Stimulated activated CD8-positive, alpha-beta memory T cell treated with anti-CD3 and anti-CD28 coated beads, Interleukin-12 subunit alpha, Interleukin-12 subunit beta, amount 100 ng/mL, for 4 hours (primary cell): ENCODE data around the gene CASKIN1.
A peak's percentile ranks its signal among the peaks of the same experiment; 100 is the strongest.
"Not testable (repeated sequence)": the region's sequence is repeated elsewhere in the genome, so short reads cannot be mapped to it uniquely, and the experiment has no call there.

Source experiments
- DNase-seq: peaks from one replicate; pipeline ENCODE4 v3.0.0-alpha.2; 2020; ENCODE audit warnings: low read depth

CASKIN1 gene

DNA sequence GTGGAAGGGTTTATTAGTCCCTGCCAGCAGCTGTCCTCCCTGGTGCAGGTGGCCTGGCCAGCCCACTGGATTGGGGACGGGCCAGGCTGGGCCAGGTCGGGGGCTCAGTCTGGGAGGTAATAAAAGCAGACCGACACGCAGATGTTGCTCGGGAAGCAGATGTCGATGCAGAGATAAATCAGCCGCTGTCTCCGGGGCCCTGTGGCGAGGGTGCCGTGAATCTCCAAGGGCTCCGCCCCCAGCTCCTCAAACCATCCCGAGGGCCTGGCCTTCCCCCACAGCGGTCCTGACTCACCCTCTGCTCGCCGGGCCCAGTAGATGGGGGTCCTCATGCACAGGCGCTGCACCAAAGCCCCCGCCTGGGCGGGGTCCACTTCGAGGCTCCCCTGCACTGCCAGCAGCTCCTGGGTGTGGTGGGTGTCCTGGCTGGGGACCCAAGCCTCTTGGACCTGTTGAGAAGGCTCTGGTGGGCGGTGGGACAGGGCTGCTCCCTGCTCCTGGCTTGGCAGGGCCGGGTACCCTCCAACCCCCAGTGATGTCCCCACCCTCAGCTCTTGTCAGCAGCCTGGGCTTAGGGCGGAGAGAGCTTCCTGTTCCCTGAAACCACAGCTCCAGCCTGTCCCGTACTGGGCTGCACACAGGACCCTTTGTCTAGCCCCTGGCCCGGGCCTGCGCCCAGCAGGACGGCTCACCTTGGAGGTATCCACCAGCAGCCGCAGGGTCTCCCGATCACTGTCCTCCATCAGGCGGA, 13.0 kb upstream of the CASKIN1 start:
- DNase-seq = no peak

DNA sequence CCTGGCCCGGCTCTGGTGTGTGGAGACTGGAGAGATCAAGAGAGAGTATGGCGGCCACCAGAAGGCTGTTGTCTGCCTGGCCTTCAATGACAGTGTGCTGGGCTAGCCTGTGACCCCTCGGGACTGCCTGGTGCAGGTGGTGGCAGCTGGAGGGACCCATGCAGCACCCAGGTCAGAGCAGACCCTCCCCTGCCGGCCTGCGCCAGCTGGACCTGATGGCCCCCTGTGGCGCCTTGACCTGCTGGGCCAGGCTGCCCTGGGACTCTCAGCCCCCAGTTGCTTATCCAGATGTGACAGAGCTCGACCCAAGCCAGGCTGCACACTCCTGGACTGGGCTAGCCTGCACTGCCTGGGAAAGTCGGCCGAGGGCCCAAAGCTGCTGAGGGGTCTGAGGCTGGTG, 12.4 kb upstream of the CASKIN1 start:
- no peak for DNase-seq

DNA sequence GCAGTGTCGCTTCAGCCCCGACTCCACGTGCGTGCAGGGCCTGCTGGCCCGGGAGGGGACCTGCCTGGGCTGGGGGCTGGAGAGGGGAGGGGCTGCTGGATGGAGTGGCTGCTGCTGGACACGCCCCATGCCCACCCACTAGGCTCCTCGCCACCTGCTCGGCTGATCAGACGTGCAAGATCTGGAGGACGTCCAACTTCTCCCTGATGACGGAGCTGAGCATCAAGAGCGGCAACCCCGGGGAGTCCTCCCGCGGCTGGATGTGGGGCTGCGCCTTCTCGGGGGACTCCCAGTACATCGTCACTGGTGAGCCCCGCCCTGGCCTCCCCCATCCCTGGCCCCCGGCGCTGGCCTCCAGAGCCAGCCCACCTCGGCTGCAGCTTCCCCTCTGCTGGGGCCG, 11.9 kb upstream of the CASKIN1 start:
- no peak for DNase-seq

DNA sequence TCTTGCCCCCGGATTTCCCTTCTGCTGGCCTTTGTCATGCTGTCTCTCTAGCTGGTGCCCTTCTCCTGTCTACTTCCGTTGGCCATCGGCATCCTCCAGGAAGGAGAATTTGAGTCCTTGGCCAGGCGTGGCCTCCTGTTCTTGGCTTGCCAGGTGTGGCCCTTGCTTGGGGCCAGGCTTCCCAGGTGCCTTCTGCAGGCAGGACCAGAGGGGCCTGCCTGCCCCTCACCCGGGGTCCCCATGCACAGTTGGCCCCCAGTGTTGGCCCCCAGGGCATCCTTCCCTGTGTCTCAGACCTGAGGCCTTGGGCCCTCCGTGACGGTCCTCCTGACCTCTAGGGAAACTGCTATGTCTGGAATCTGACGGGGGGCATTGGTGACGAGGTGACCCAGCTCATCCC, 11.5 kb upstream of the CASKIN1 start:
- DNase-seq = no peak

DNA sequence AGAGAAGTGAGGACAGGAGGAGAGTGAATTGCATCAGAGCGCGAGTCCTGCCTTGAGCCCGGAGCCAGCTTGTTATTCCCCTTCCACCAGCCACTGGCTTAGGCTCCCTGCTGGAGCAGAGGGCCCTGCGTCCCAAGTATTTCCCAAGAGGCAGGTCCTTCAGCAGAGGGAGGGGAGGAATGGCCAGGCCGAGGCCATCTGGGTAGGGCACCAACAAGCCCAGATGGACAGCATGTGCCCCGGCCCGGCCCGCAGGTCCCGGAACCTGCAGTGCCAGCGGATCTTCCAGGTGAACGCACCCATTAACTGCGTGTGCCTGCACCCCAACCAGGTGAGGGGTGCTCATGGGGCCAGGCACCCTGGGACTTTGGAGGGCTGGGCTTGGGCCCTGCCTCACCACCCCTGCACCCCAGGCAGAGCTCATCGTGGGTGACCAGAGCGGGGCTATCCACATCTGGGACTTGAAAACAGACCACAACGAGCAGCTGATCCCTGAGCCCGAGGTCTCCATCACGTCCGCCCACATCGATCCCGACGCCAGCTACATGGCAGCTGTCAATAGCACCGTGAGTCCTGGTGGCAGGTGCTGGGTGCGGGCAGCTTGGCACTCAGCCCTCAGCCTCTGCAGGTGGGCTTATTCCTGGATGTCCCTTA, 10.5 kb upstream of the CASKIN1 start:
- DNase-seq = no peak

DNA sequence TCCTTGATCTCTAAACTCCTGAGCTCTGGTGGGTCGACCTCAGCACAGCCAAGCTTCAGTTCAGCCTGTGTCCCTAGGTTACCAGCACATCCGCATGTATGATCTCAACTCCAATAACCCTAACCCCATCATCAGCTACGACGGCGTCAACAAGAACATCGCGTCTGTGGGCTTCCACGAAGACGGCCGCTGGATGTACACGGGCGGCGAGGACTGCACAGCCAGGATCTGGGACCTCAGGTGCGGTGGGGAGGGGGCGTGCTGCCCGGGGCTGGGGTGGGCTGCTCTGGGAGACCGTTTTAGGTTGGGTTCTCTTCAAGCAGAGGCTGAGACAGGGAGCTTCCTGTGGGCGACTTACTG, 10.0 kb upstream of the CASKIN1 start:
- DNase-seq = no peak

DNA sequence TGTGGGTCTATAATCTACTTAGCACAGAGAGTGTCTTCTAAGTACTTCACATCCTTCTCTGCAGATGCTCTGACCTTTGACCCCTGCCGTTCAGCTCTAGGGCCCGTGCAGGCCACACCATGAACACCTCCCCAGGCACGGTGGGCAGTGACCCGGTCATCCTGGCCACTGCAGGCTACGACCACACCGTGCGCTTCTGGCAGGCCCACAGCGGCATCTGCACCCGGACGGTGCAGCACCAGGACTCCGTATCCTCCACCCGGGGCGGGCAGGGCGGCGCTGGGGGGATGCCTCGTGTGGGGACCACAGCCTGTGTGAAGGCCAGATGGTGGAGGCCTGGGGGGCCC, 9.5 kb upstream of the CASKIN1 start:
- no peak for DNase-seq

DNA sequence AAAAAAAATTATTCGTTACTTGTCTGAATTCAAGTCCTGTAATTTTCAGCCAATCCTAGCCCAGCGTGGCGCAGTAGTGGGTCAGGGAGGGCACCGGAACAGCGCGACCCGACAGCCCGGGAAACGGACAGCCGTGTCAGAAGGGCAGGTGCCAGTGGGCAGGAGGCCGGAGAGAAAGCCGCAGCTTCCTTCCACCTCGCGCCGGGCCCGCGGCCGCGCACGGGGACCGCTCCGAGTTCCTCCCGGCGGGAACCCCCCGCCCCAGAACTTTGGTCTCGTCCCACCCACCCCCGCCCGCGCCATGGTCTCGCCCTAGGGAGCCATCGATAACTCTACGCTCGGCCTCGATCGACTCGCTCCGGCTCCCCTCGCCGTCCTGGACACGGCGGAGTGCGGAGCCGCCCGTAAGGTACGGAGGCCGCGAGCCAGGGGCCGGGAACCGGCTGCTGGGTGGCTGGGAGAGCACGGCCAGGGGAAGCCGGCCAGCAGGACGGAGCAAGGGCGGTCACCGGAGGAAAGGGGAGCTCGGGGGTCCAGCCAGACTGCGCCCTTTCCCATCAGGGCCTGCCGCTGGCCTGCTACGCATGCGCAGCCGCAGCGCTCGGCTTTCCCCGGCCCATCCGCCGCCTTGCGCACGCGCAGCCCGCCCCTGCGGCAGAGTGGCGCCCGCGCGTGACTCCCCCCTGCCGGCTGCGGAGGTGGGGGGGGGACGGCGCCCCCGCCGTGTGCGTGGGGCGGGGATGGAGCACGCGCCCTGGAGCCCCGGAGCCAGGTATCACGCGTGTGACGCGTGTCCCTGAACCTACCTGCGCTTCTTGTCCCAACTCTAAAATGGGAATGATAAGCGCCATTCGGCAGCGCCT, 8.9 kb upstream of the CASKIN1 start, which contains the start of gene MLST8:
MLST8 (plus strand) TSS at position 351 of the 863 bp plus-strand sequence. CDS start 632 bp downstream, outside the sequence.
- peak; percentile 91 for DNase-seq

DNA sequence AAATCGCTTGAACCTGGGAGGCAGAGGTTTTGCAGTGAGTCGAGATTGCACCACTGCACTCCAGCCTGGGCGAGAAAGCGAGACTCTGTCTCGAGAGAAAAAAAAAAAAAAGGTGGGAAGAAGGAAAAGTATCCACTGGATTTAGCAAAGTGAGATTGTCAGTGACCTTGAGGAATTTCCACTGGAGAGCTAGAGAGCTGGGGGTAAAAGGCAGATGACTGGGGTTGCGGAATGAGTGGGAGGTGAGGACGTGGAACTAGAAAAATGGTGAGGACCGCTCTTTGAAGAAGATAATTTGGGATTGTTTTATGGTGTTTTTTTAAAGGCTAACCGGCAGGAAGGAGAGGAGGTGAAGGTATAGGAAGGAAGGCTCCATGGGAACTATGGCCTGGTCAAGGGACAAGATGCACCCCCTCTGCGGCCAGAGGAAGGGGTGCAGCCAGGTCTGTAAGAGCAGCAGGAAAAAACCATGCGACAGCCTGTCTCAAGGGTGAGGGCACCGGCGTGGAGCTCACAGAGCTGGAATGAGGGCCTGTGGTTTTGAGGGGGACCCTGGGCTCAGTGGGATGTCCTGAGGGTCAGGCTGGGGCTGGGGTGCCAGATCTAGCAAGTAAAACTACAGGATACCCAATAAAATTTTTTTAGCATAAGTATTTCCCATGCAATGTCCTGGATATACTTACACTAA, 8.2 kb upstream of the CASKIN1 start:
- no peak for DNase-seq

DNA sequence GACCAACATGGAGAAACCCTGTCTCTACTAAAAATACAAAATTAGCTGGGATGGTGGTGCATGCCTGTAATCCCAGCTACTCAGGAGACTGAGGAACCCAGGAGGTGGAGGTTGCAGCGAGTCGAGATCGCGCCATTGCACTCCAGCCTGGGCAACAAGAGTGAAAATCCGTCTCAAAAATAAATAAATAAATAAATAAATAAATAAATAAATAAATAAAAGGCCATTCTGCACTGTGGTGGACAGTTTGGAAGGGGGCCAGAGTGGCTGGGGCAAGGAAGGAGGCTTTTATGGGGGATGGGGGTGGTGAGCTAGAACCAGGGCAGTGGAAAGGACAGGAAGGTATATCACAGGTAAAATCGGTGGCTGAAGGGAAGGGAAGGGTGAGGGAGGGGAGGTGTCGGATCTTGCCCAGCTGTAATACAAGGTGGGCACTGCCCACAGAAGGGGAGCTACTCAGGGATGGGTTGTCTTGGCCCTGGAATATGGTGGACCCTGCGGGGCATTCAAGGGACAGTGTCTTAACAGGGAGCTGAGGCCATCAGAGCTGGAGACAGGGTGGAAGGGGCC, 6.8 kb upstream of the CASKIN1 start:
- not testable (repeated sequence) for DNase-seq

DNA sequence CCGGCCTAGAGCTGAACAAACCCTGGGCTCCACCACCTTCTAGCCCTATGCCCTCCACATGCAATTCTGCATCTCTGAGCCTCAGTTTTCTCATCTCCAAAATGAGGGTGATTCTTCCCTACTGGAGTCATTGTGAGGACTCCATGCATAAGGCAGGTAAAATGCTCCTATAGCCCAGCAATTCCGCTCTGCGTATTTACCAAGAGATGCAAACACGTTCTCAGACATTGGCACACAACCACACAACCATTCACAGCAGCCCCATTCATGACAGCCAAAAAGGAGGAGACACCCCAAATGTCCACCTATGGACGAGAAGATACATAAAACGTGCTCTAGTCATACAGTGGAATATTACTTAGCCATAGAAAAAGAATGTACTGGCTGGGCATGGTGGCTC, 3.9 kb upstream of the CASKIN1 start:
- DNase-seq = no peak

DNA sequence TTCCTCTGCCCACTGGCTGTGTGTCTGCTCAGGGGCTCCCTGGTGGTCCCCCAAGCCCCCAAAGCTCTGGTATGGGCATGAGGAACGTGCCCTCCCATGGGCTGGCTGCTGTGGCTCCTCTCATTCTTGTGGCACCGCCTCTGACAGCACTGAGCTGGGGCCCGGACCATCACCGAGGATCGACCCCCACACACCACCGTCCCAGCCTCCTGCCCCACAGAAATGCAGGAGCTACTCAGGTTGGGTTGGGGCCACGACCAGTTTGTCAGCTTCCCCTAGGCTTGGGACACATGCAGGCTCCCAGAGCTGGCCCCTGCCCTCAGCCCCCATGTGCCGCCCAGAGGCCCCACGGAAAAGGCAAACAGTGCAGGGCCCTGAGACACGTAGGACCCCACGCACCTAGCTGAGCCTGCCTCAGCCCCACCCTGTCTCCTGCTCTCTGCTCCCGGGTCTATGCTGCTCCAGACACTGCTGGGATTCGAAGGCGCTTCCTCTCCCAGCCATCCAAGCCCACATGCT, 3.3 kb upstream of the CASKIN1 start:
- no peak for DNase-seq

DNA sequence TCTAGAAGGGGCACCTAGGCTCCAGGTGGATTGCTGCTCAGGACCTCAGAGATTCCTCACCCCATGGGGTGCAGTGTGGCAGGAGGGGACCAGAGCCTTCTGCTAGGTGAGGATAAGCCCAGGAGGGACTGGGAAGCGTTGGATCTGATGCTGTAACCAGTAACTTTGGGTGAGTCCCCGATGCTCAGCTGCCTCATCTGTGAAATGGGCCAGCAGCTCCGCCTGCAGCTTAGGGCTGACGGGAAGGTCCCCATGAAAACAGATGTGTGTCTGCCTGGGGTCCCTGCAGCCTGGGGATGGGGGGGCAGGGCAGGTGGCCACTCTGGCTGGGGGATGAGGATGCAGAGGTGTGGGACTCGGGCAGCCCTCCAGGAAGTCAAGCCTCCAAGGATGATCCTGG, 2.7 kb upstream of the CASKIN1 start:
- no peak for DNase-seq

DNA sequence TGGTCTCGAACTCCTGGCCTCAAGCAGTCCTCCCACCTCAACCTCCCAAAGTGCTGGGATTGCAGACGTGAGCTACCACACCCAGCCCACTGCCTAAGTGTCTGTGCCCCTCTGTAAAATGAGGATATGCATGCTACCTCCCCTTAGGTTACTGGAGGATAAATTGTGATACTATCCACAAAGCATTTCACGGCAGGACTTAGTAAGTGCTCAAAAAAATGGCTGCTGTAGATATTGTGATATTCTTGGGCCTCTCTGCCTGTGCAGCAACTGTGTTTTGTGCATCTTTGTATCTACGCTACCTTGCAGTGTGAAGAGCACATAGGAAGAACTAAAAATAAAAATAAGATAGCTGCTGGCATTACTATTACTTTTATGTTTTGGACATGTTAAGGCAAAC, 1.9 kb upstream of the CASKIN1 start:
- no peak for DNase-seq

DNA sequence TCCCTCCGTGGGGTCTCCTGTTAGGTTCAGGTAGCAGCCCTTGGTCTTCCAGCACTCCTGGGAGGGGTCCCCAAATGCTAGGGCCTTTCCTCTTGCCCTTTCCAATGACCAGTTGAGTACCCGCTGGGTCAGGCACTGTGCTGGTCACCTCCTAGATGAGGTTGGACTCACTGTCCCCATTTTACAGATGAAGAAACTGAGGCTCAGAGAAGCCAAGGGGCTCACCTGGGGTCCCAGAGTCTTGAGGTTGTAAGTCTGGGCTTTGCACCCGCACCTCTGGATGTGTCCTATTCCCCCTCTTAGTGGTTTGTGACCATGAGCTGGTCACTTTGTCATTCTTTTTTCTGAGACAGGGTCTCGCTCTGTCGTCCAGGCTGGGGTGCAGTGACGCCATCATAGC, 1.4 kb upstream of the CASKIN1 start:
- DNase-seq = no peak

DNA sequence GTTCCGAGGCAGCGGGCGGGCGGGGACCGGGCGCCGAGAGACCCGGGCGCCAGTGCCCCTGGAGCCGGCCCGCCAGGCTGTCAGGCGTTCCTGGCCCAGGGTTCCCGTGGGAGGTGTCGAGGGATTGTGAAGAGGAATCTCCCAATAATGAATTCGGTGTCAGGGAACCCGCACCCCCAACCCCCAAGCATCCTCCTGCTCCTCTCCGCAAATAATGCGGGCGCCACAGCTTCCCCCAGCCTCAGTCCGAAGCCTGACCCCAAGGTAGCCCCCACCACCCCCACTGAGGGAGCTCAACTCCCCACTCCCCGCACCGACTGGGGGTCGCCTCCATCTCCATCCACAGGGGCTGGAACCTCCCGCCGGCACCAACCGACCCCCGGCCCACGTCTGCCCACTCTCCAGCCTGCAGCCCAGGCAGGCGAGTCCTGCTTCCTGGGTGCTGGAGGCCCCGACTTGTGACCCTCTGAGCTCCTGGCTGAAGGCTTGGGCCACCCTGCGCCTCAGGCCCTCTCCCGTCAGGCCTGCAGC, 641 bp upstream of the CASKIN1 start:
- no peak for DNase-seq

DNA sequence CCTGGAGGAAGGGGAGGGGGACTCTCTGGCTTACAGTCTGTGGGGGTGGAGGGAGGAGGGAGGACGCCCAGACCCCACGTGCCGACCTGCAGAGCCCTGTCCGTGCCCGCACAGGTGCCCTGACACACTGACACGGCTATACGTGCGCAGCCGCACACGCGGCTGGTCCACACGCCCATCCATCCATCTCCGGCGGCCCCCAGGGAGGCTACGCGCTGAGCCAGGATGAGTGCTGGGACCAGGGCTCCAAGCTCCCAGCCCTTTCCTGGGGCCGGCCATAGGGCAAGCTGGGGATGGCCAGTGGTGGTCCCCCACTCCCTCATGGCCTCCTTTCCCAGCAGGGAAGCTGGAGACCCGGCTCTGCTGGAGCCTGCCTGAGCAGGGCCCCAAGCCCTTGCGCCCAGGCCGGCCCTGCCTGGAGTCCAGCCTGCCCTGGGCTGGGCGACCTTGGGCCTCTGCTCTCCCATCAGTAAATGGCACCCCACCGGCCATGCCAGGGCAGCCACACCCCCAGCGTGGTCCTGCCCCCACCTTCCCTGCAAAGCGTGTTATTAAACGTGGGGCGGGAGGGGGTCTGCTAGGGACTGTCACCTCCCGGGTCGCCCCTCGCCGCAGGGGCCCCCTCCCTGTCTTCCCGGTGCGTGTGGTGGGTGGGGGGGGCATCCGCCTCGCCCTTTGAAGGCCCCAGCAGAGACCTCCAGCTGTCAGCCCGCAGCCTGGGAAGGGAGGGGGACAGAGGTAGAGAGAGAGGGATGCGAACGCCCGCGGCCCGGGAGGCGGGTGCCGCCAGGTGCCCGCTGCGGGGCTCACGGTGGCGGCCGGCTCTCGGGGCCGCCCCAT, 863 bp downstream of the CASKIN1 start:
- DNase-seq = no peak

DNA sequence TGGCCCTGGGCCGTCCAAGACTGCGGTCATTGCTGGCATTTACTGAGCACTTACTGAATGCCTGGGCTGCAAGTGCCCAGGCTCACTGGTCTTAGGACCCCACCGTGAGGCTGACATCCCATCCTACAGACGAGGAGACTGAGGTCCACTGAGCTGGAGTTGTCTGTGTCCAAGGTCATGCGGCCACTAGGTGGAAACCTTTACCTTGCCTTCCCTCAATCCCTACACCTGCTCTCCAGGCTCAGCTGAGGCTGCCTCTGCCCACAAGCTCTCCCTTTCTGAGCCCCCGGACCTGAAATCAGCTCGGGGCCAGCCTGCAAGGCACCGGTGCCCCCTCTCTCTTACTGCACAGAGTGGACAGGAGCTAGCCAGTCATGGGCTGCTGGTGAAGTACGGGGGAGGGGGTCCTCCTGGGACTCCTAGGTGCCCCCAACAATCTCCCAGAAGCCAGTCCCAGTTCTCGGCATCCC, 1.5 kb downstream of the CASKIN1 start:
- no peak for DNase-seq

DNA sequence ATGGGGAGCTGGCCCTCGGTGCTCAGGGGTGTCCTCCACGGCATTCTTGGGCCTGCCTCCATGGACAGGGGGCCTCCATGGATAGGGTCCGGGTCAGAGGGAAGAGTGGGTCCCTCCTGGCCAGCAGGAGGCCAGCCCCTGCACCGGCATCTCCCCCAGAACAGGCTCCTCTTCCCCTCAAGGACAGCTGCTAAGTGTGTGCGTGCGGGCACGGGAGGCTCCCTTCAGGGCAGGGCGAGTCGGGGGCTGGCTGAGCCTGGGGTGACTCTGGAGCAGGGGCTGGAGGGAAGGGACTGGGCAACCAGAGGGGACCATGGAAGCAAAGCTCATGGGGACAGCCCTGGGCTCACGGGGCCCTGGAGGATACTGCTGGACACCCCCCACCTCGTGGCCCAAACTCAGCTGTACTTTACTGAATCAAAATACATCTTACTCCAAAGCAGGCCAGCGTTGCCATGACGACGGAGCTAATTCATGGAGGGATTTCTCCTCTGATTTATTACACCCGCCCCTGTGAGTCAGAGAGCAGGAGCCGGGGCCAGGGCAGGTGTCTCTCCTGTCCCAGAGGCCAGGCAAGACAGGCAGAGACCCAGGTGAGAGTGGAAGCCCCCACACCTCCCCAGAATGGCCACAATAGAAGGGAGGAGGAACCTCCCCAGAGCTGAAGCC, 2.1 kb downstream of the CASKIN1 start:
- DNase-seq = no peak

DNA sequence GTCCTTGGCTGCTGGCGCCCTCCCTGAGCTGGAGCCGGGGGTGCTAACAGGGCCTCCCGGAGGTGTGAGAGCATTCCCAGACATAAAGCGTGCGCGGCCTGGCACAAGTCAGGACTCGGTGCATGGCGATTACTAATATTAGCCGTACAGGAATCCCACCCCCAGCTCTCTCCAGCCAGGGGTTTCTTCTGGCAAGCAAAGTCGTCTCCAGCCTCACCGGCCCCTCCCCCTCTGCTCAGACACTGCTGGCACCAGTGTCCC, 5.0 kb downstream of the CASKIN1 start:
- DNase-seq = no peak
